ENCODE data around the gene SLC38A4.

The SLC38A4 gene

GRCh38 chr12:46818642-46819041 lies 7.2 kb downstream of the SLC38A4 start:
- no peak overlapping the region for H3K4me3 ChIP-seq (replicated peaks; ENCODE audit: low read depth, low read length)
- TF ChIP-seq, protein P1, sequence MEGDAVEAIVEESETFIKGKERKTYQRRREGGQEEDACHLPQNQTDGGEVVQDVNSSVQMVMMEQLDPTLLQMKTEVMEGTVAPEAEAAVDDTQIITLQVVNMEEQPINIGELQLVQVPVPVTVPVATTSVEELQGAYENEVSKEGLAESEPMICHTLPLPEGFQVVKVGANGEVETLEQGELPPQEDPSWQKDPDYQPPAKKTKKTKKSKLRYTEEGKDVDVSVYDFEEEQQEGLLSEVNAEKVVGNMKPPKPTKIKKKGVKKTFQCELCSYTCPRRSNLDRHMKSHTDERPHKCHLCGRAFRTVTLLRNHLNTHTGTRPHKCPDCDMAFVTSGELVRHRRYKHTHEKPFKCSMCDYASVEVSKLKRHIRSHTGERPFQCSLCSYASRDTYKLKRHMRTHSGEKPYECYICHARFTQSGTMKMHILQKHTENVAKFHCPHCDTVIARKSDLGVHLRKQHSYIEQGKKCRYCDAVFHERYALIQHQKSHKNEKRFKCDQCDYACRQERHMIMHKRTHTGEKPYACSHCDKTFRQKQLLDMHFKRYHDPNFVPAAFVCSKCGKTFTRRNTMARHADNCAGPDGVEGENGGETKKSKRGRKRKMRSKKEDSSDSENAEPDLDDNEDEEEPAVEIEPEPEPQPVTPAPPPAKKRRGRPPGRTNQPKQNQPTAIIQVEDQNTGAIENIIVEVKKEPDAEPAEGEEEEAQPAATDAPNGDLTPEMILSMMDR (IDR thresholded peaks at IDR 0.05; ENCODE audit: low read depth, low read length, missing control alignments), result no peak
- DNase-seq (ENCODE audit: extremely low read depth, low read depth), result no peak

- TF ChIP-seq, protein P1 (IDR thresholded peaks at IDR 0.05; ENCODE audit: low read depth, low read length, missing control alignments), result no peak
- no peak overlapping the region for H3K4me3 ChIP-seq (replicated peaks; ENCODE audit: low read depth, low read length)
- no peak for DNase-seq (ENCODE audit: extremely low read depth, low read depth)
These were observed 10.0 kb downstream of the SLC38A4 start for GRCh38 chr12:46815809-46816208.

DNA sequence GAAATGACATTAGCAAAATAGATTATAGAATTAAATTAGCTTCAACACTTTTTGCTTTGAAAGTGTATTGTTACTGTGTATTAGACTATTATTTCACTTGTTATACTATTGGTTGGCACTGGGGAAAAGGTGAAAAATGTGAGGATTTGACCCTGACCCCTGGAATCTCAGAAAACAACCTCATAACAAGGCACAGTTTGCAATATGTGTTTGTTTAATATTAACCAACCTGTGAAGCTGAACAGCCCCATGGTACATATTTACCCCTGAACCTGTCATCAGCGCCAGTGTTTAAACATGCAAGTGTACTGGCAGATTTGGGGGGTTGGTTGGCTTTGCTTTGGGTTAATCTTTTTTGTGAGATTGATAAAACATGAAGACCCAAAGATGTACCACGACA lies 11.7 kb downstream of the SLC38A4 start:
- DNase-seq (ENCODE audit: extremely low read depth, low read depth), result no peak
- TF ChIP-seq, protein P1 (IDR thresholded peaks at IDR 0.05; ENCODE audit: low read depth, low read length, missing control alignments), result no peak
- no peak overlapping the region for H3K4me3 ChIP-seq (replicated peaks; ENCODE audit: low read depth, low read length)

DNA sequence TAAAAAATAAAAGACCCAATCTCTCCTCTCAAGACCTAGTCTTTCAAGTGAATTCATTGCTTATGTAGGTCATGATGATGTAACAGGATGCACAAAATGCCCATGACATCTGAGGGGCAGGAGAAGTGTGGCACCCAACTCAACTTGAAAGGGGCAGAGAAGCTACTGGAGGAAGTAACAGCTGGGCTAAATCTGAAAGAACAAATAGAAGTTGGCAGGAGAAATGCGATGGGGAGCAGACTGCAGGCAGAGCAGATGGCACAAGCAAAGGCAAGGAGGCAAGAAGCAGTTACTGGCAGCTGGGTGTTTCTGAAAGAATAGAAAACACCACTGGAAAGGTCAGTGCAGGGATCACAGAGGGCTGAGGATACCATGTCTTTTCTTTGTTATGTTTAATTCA lies 14.6 kb downstream of the SLC38A4 start:
- no peak for DNase-seq (ENCODE audit: extremely low read depth, low read depth)
- no peak overlapping the region for H3K4me3 ChIP-seq (replicated peaks; ENCODE audit: low read depth, low read length)
- TF ChIP-seq, protein P1 (IDR thresholded peaks at IDR 0.05; ENCODE audit: low read depth, low read length, missing control alignments), result no peak

- TF ChIP-seq, protein P1 (IDR thresholded peaks at IDR 0.05; ENCODE audit: low read depth, low read length, missing control alignments), result no peak
- DNase-seq (ENCODE audit: extremely low read depth, low read depth), result no peak
- H3K4me3 ChIP-seq (replicated peaks; ENCODE audit: low read depth, low read length), result no peak overlapping the region
These were observed 16.7 kb downstream of the SLC38A4 start for GRCh38 chr12:46808955-46809697.

DNA sequence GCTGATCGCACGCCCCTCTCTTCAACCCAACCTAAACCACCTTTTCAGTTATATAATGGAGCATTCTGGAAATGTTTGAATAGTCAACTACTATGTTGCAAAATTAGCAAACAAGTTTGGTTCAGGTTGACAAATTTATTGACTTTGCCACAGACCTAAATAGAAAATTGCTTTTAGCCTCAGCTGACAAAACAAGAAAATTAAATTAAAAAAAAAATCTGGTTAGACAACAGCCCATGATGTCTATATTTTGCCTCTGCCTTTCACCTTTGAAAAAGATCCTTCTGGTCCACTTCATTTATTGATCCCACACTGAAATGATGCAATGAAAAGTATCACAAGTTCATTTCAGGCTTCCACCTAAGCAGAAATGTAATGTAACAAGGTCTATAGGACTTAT lies 17.5 kb downstream of the SLC38A4 start:
- H3K4me3 ChIP-seq (replicated peaks; ENCODE audit: low read depth, low read length), result no peak overlapping the region
- TF ChIP-seq, protein P1 (IDR thresholded peaks at IDR 0.05; ENCODE audit: low read depth, low read length, missing control alignments), result no peak
- DNase-seq (ENCODE audit: extremely low read depth, low read depth), result no peak

GRCh38 chr12:46804054-46804453 lies 21.7 kb downstream of the SLC38A4 start:
- no peak overlapping the region for H3K4me3 ChIP-seq (replicated peaks; ENCODE audit: low read depth, low read length)
- no peak for DNase-seq (ENCODE audit: extremely low read depth, low read depth)
- TF ChIP-seq, protein P1 (IDR thresholded peaks at IDR 0.05; ENCODE audit: low read depth, low read length, missing control alignments), result no peak

Measured in HFF-Myc (cell line).